Natural killer cell (primary cell): ENCODE data around the gene TP53RK. TPM values are rescaled to one million over a fixed set of nuclear protein-coding genes. Genes with fewer than 3 reads are reported as not detected.

Source experiments
- ATAC-seq, 3 donors: fragments of 150-1000 bp in 2 of 3; fragments of 200-7000 bp in 1 of 3; cut with Tn5 transposase; 1 replicate in 1 of 3; 2 replicates in 2 of 3; pipeline ENCODE4 v1.10.0; 2021; ENCODE audit warnings: mild to moderate bottlenecking in 2 of 3, moderate library complexity in 2 of 3
- DNase-seq, 2 donors: peaks; one replicate each; pipeline versions ENCODE4 v3.0.0 to v3.0.0-alpha.2; 2013 to 2021; ENCODE audit warnings: mixed read lengths in 1 of 2
- H3K27ac ChIP-seq: one replicate; pipeline ENCODE4 v1.5.1; 2013; ENCODE audit warnings: mild to moderate bottlenecking, low read length
- H3K27me3 ChIP-seq: one replicate; pipeline ENCODE4 v1.6.1; 2013; ENCODE audit warnings: low read length; ENCODE audit not compliant: control insufficient read depth, insufficient read depth
- H3K36me3 ChIP-seq: one replicate; pipeline ENCODE4 v1.6.1; 2013; ENCODE audit warnings: low read length; ENCODE audit not compliant: control insufficient read depth, insufficient read depth
- H3K4me1 ChIP-seq: one replicate; pipeline ENCODE4 v1.6.1; 2013; ENCODE audit warnings: low read length; ENCODE audit not compliant: control insufficient read depth, insufficient read depth
- H3K4me3 ChIP-seq: one replicate; pipeline ENCODE4 v1.5.1; 2013; ENCODE audit warnings: low read length
- H3K9me3 ChIP-seq: one replicate; pipeline ENCODE4 v1.6.1; 2013; ENCODE audit warnings: low read length; ENCODE audit not compliant: control insufficient read depth, insufficient read depth
- H3K27ac Mint-ChIP-seq, 2 donors: one replicate each; pipeline ENCODE4 v1.8.0; 2022; ENCODE audit warnings: mild to moderate bottlenecking in 2 of 2, mixed read lengths in 2 of 2, moderate library complexity in 1 of 2
- H3K27me3 Mint-ChIP-seq, 2 donors: one replicate each; pipeline ENCODE4 v1.8.0; 2022; ENCODE audit warnings: low read depth in 2 of 2, mixed read lengths in 2 of 2
- H3K36me3 Mint-ChIP-seq: one replicate; pipeline ENCODE4 v1.8.0; 2022; ENCODE audit warnings: mixed read lengths
- H3K4me1 Mint-ChIP-seq, 2 donors: one replicate each; pipeline ENCODE4 v1.8.0; 2022; ENCODE audit warnings: mixed read lengths in 2 of 2
- H3K4me3 Mint-ChIP-seq: one replicate; pipeline ENCODE4 v1.8.0; 2022; ENCODE audit warnings: mild to moderate bottlenecking, moderate library complexity, mixed read lengths
- H3K9me3 Mint-ChIP-seq, 2 donors: one replicate each; pipeline ENCODE4 v1.8.0; 2022; ENCODE audit warnings: mixed read lengths in 2 of 2
- WGBS: methylation state at CpG from one replicate; pipeline ENCODE4 v1.1.7; 2013; ENCODE audit warnings: missing lambda C conversion rate; ENCODE audit not compliant: insufficient coverage; 5-methylcytosine and 5-hydroxymethylcytosine counted together
- intact Hi-C: fragments of 100-400 bp; cut with micrococcal nuclease; formaldehyde crosslinking; loops from one replicate; pipeline ENCODE4 v1.14.2; 2022
- total RNA-seq, 4 donors: library from RNA; stranded (reverse); fragments of 120-200 nt in 1 of 4; gene quantifications; one replicate each; pipeline versions ENCODE4 v1.2.3 to v1.2.4, GENCODE V29; 2013 to 2022
- TF ChIP-seq, protein P1 (sequence below): fragments of 200-600 bp; IDR thresholded peaks from one replicate; pipeline ENCODE4 v1.8.0; 2022; ENCODE audit warnings: antibody characterized with exemption

TP53RK gene
- total RNA-seq, 3 donors from 2014 or later (not counting 1 experiment from before 2014, with no cell fraction given): 5.0 to 10.4 (median 7.8) TPM

DNA sequence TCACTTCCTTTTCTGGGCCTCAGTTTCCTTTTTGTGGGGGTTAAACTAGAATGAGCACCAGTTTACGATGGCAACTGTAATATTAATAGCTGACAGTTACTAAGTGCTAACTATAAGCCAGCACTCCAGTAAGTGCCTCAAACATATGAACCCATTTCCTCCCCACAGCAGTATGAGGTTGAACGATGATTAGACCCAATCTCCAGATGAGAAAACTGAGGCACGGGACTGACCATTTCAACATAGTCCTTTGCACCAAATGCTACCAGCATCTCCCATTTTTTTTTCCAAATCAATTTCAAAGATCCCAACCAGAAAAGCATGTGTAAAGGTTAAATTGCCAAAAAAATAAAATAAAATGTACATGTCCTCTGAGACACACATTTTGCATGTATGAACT, 45.1 kb downstream of the TP53RK start:
- H3K4me3 Mint-ChIP-seq: no peak overlapping the region
- no peak for DNase-seq
- intact Hi-C loops: no loop called here
- Histone ChIP-seq H3K27me3 (no peaks in the 10 kb centered on the region), H3K4me1 (no peaks in the 10 kb centered on the region), H3K4me3 (no peak overlapping the region), H3K9me3 (no peaks in the 10 kb centered on the region), H3K36me3 (no peaks in the 10 kb centered on the region), H3K27ac (no peak overlapping the region)
- ATAC-seq: no peak
- TF ChIP-seq, protein P1, sequence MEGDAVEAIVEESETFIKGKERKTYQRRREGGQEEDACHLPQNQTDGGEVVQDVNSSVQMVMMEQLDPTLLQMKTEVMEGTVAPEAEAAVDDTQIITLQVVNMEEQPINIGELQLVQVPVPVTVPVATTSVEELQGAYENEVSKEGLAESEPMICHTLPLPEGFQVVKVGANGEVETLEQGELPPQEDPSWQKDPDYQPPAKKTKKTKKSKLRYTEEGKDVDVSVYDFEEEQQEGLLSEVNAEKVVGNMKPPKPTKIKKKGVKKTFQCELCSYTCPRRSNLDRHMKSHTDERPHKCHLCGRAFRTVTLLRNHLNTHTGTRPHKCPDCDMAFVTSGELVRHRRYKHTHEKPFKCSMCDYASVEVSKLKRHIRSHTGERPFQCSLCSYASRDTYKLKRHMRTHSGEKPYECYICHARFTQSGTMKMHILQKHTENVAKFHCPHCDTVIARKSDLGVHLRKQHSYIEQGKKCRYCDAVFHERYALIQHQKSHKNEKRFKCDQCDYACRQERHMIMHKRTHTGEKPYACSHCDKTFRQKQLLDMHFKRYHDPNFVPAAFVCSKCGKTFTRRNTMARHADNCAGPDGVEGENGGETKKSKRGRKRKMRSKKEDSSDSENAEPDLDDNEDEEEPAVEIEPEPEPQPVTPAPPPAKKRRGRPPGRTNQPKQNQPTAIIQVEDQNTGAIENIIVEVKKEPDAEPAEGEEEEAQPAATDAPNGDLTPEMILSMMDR: no peak
- no peaks in the 10 kb centered on the region for H3K4me1 Mint-ChIP-seq
- H3K27ac Mint-ChIP-seq: no peak overlapping the region
- 93% methylated on average over 3 of the region's 3 CpGs for WGBS
- H3K27me3 Mint-ChIP-seq: peaks cover 7 to 9% of the 10 kb centered on the region in 2 donors
- no peaks in the 10 kb centered on the region for H3K36me3 Mint-ChIP-seq
- no peaks in the 10 kb centered on the region for H3K9me3 Mint-ChIP-seq

DNA sequence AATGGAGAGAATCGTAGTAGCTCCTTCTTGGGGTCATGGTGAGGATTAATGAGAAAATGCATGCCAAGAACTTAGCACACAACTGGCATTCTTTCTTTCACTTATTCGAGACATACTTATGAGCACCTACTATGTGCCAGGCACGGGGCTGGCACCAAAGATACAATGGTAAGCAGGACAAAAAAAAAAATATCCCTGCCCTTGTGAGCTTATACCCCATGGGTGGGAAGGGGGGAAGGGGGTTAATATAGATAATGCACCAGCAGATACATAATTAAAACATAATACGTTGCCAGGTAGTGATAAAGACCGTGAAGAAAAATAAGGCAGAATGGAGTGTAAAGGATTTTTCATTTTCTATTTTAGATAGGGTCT, 46.3 kb downstream of the TP53RK start:
- WGBS: 82% methylated on average over 5 of the region's 5 CpGs
- Mint-ChIP-seq H3K4me1 (no peaks in the 10 kb centered on the region), H3K4me3 (no peak overlapping the region), H3K27ac (no peak overlapping the region), H3K9me3 (no peaks in the 10 kb centered on the region), H3K27me3 (peaks cover 2 to 3% of the 10 kb centered on the region in 2 donors), H3K36me3 (no peaks in the 10 kb centered on the region)
- Histone ChIP-seq H3K4me1 (no peaks in the 10 kb centered on the region), H3K27me3 (no peaks in the 10 kb centered on the region), H3K4me3 (no peak overlapping the region), H3K9me3 (no peaks in the 10 kb centered on the region), H3K36me3 (no peaks in the 10 kb centered on the region), H3K27ac (no peak overlapping the region)
- ATAC-seq (no peak), DNase-seq (no peak)
- intact Hi-C loops: no loop called here
- TF ChIP-seq, protein P1: no peak

DNA sequence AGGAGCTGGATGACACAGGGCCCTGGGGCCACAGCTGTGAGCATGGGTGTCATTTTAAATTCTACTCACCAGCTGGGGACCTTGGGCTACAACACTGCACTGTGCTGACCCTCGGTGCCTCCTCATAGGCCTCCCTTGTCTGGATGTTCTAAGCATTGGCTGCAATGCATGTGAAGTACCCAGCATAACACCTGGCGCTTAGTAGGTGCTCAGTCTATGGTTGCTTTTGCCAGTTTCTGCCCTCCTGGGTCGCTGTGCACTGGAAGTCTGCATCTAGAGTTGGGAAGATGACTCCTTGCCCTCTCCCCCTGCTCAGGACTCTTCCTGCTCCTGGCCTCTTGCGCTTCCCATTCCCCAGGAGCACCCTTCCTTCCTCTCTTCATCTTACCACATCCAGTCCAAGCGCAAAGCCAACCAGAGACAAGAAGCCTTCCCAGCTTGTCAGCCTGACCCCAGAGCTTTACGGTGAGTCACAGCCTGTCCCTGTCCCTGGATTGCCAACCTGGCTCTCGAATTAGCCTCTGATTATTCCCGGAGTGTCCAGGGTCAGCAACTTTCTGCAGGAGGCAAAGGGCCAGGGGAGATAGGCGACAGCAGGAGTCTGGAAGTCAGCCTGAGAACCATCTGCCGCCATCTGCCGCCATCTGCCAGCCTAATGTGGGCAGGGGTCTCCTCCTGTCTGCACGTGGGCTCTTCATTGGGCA, 46.8 kb downstream of the TP53RK start:
- no peaks in the 10 kb centered on the region for H3K4me1 ChIP-seq
- intact Hi-C loops: no loop called here
- no peaks in the 10 kb centered on the region for H3K36me3 ChIP-seq
- Mint-ChIP-seq H3K36me3 (no peaks in the 10 kb centered on the region), H3K4me1 (no peaks in the 10 kb centered on the region), H3K27me3 (peaks cover 0 to 3% of the 10 kb centered on the region in 2 donors), H3K9me3 (no peaks in the 10 kb centered on the region), H3K4me3 (no peak overlapping the region), H3K27ac (no peak overlapping the region)
- ATAC-seq (no peak), DNase-seq (no peak)
- no peaks in the 10 kb centered on the region for H3K9me3 ChIP-seq
- no peak overlapping the region for H3K27ac ChIP-seq
- no peaks in the 10 kb centered on the region for H3K27me3 ChIP-seq
- H3K4me3 ChIP-seq: no peak overlapping the region
- TF ChIP-seq, protein P1: no peak
- WGBS: 83% methylated on average over 12 of the region's 12 CpGs

DNA sequence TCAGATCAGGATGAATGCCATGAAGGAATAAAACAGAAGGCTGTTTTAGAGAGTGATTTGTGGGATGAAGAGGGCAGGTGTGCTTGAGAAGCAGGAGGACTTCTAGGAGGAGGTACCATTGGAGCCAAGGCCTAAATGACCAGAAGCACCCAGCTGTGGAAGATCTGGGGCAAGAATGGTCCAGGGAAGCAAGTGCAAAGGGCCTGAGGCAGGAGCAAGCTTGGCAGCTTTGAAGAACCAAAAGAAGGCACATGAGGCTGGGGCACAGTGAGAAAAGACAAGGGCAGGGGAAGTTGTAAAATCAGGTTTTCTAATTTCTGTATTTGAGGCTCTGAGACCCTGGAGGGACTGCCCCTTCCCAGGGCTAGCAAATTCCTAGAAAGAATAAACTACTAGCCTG, 47.8 kb downstream of the TP53RK start:
- no peak overlapping the region for H3K27ac Mint-ChIP-seq
- peaks cover 0 to 3% of the 10 kb centered on the region in 2 donors for H3K27me3 Mint-ChIP-seq

More for the DNA sequence above, 47.8 kb downstream of the TP53RK start:
- Mint-ChIP-seq H3K4me1 (no peaks in the 10 kb centered on the region), H3K36me3 (no peaks in the 10 kb centered on the region), H3K9me3 (no peaks in the 10 kb centered on the region), H3K4me3 (no peak overlapping the region)
- DNase-seq: no peak
- TF ChIP-seq, protein P1: no peak
- no peaks in the 10 kb centered on the region for H3K27me3 ChIP-seq
- intact Hi-C loops: no loop called here
- no peak overlapping the region for H3K4me3 ChIP-seq
- ATAC-seq: no peak
- no peaks in the 10 kb centered on the region for H3K9me3 ChIP-seq
- no peak overlapping the region for H3K27ac ChIP-seq
- H3K4me1 ChIP-seq: no peaks in the 10 kb centered on the region
- no peaks in the 10 kb centered on the region for H3K36me3 ChIP-seq
